Pancreas (tissue), 10 donors: Measurements from ENCODE around the gene FAM168A. TPM values are rescaled to one million over a fixed set of nuclear protein-coding genes. Genes with fewer than 3 reads are reported as not detected.

Source experiments
- ATAC-seq, 4 donors: fragments of 200-7000 bp; cut with Tn5 transposase; one replicate each; pipeline versions ENCODE4 v1.8.0 to v1.9.1; 2020; ENCODE audit warnings: mild to moderate bottlenecking in 4 of 4, moderate library complexity in 4 of 4
- DNase-seq, 6 donors: peaks; one replicate each; pipeline ENCODE4 v3.0.0-alpha.2; 2020
- FAIRE-seq: peaks from 2 replicates; lab custom pipeline; 2012; peaks lifted over from hg19 to GRCh38; lab: Jason Lieb, UNC
- H3K27ac ChIP-seq, 4 donors: fragments of 200-600 bp; sonication (generic); 1 replicate in 3 of 4; 2 replicates in 1 of 4; pipeline versions ENCODE4 v1.5.0 to v1.8.0; 2020
- H3K27me3 ChIP-seq, 4 donors: fragments of 200-600 bp; one replicate each; pipeline ENCODE4 v1.8.0; 2021
- H3K36me3 ChIP-seq, 3 donors: fragments of 200-600 bp; sonication (generic) in 1 of 3; one replicate each; pipeline versions ENCODE4 v1.5.0 to v1.8.0; 2020 to 2021
- H3K4me1 ChIP-seq, 3 donors: fragments of 200-600 bp; one replicate each; pipeline ENCODE4 v1.8.0; 2021
- H3K4me3 ChIP-seq, 4 donors: fragments of 200-600 bp; sonication (generic) in 2 of 4; one replicate each; pipeline versions ENCODE4 v1.5.0 to v1.8.0; 2020 to 2021
- H3K9me3 ChIP-seq, 4 donors: fragments of 200-600 bp; one replicate each; pipeline ENCODE4 v1.8.0; 2021
- CTCF ChIP-seq, 4 donors: fragments of 200-600 bp; sonication (generic) in 3 of 4; IDR thresholded peaks; one replicate each; pipeline versions ENCODE4 v1.5.0 to v1.8.0; 2021; ENCODE audit warnings: antibody characterized with exemption in 4 of 4
- WGBS, 2 donors: extraction: QIAGEN DNeasy Blood & Tissue Kit; methylation state at CpG; one replicate each; pipeline ENCODE4 v1.1.7; 2013; 5-methylcytosine and 5-hydroxymethylcytosine counted together
- intact Hi-C, 3 donors: fragments of 100-400 bp; cut with DNase I; formaldehyde crosslinking; loops; one replicate each; pipeline versions ENCODE4 v1.11.1 to v1.14.2; 2022
- polyA plus RNA-seq, 2 donors: library from polyadenylated mRNA; stranded (reverse); fragments of 200-250 nt; gene quantifications; one replicate each; pipeline ENCODE4 v1.2.3, GENCODE V29; 2013
- total RNA-seq, 6 donors: library from RNA; stranded (reverse); fragmentation: NEBNext Ultra II Directional in 4 of 6; extraction: Animal tissue kit (Norgen Biotek cat#: 25700) in 4 of 6; gene quantifications; one replicate each; pipeline versions ENCODE4 v1.2.1 to v1.2.4, GENCODE V29; 2021 to 2023
- donor health status: healthy with polysubstance abuse.
- donor health status: DM: no; HTN: no; CAD: no; lungs with moderate emphysema.
- donor health status: DM: no; HTN: no; CAD: no.
- donor health status: control.
- donor health status: control.
- donor health status: Bipolar disorder and iron deficiency.
- donor health status: DM: yes; HTN: yes; CAD: no.
- donor health status: DM: no; HTN: no; CAD: no.
- donor health status: DM: no; HTN: no; CAD: no.
- donor health status: DM: yes; HTN: yes; CAD: no.

FAM168A gene
- total and polyA plus RNA-seq, 8 donors = 4.9 to 22.5 (median 13.4) TPM

- Histone ChIP-seq H3K4me3 (no peak overlapping the region), H3K36me3 (no peaks in the 10 kb centered on the region), H3K27me3 (no peaks in the 10 kb centered on the region), H3K27ac (no peak overlapping the region), H3K9me3 (no peaks in the 10 kb centered on the region), H3K4me1 (peaks cover 0 to 4% (median 0%) of the 10 kb centered on the region in 3 donors)
- intact Hi-C loops = no loop called here
- ATAC-seq = no peak
- no peak for DNase-seq
- no peak for TF ChIP-seq CTCF (IDR thresholded peaks at IDR 0.05)
- FAIRE-seq = no peak
- 96 to 98% methylated on average over 2 of the region's 2 CpGs for WGBS, 2 donors
Observed at GRCh38 chr11:73553266-73553665, 44.6 kb downstream of the FAM168A start.

- intact Hi-C loops = no loop called here
- DNase-seq (no peak), ATAC-seq (peak in 1 of 4 donors; percentile 14), FAIRE-seq (no peak)
- Histone ChIP-seq H3K36me3 (no peaks in the 10 kb centered on the region), H3K4me3 (no peak overlapping the region), H3K4me1 (peaks cover 0 to 4% (median 0%) of the 10 kb centered on the region in 3 donors), H3K27ac (no peak overlapping the region), H3K27me3 (no peaks in the 10 kb centered on the region), H3K9me3 (no peaks in the 10 kb centered on the region)
- 65 to 80% methylated on average over 1 of the region's 1 CpG for WGBS, 2 donors
- TF ChIP-seq CTCF (IDR thresholded peaks at IDR 0.05) = no peak
Observed at GRCh38 chr11:73551677-73552076, 46.2 kb downstream of the FAM168A start.

- FAIRE-seq (no peak), DNase-seq (no peak), ATAC-seq (no peak)
- WGBS, 2 donors = 87 to 94% methylated on average over 4 of the region's 4 CpGs
- Histone ChIP-seq H3K4me1 (peaks cover 0 to 4% (median 0%) of the 10 kb centered on the region in 3 donors), H3K27ac (no peak overlapping the region), H3K9me3 (no peaks in the 10 kb centered on the region), H3K36me3 (no peaks in the 10 kb centered on the region), H3K4me3 (no peak overlapping the region), H3K27me3 (no peaks in the 10 kb centered on the region)
- intact Hi-C loops = no loop called here
- TF ChIP-seq CTCF (IDR thresholded peaks at IDR 0.05) = no peak
Observed at GRCh38 chr11:73549376-73549775, 48.5 kb downstream of the FAM168A start.

GRCh38 chr11:73547706-73548595 is 50.0 kb downstream of the FAM168A start:
- no peak for ATAC-seq
- TF ChIP-seq CTCF (IDR thresholded peaks at IDR 0.05) = no peak
- no peak overlapping the region for H3K4me3 ChIP-seq
- no peaks in the 10 kb centered on the region for H3K27me3 ChIP-seq
- H3K36me3 ChIP-seq = no peaks in the 10 kb centered on the region
- H3K9me3 ChIP-seq = no peaks in the 10 kb centered on the region
- FAIRE-seq = no peak
- WGBS, 2 donors = 97 to 100% methylated on average over 2 of the region's 2 CpGs
- no peak for DNase-seq
- intact Hi-C loops = no loop called here
- peaks cover 0 to 4% (median 0%) of the 10 kb centered on the region in 3 donors for H3K4me1 ChIP-seq
- H3K27ac ChIP-seq = no peak overlapping the region

- no peak overlapping the region for H3K27ac ChIP-seq
- no peak for TF ChIP-seq CTCF (IDR thresholded peaks at IDR 0.05)
- no peak for ATAC-seq
- no peaks in the 10 kb centered on the region for H3K27me3 ChIP-seq
- H3K4me1 ChIP-seq = peaks cover 0 to 6% (median 0%) of the 10 kb centered on the region in 3 donors
- intact Hi-C loops = no loop called here
- WGBS, 2 donors = 55 to 67% methylated on average over 1 of the region's 1 CpG
- H3K4me3 ChIP-seq = no peak overlapping the region
- H3K36me3 ChIP-seq = no peaks in the 10 kb centered on the region
- no peaks in the 10 kb centered on the region for H3K9me3 ChIP-seq
- DNase-seq = no peak
- FAIRE-seq = no peak
Observed at GRCh38 chr11:73542175-73542574, 55.7 kb downstream of the FAM168A start.
